Measurements from ENCODE around the gene CETP.

GRCh38 chr16:57024894-57025680 lies 63.3 kb downstream of the CETP start:
- TF ChIP-seq POLR2A (IDR thresholded peaks at IDR 0.05) (no peak), CTCF (IDR thresholded peaks at IDR 0.05 in 4 of 5, conservative IDR thresholded peaks at IDR 0.05 in 1 of 5) (no peak)
